Stimulated activated CD8-positive, alpha-beta memory T cell treated with anti-CD3 and anti-CD28 coated beads, Interleukin-7, amount 100 ng/mL, for 48 hours (primary cell): Measurements from ENCODE around the gene DGKH.
"Not testable (repeated sequence)": the region's sequence is repeated elsewhere in the genome, so short reads cannot be mapped to it uniquely, and the experiment has no call there.

Source experiments
- DNase-seq, 2 donors: peaks; one replicate each; pipeline ENCODE4 v3.0.0-alpha.2; 2020; ENCODE audit warnings: low read depth in 1 of 2; ENCODE audit errors: extremely low read depth in 1 of 2

Gene DGKH

GRCh38 chr13:42112864-42113263 lies 64.4 kb downstream of the DGKH start:
- DNase-seq, result no peak

- no peak for DNase-seq
These were observed 65.0 kb downstream of the DGKH start for GRCh38 chr13:42113478-42113877.

- no peak for DNase-seq
These were observed 65.8 kb downstream of the DGKH start for GRCh38 chr13:42114278-42114677.

DNA sequence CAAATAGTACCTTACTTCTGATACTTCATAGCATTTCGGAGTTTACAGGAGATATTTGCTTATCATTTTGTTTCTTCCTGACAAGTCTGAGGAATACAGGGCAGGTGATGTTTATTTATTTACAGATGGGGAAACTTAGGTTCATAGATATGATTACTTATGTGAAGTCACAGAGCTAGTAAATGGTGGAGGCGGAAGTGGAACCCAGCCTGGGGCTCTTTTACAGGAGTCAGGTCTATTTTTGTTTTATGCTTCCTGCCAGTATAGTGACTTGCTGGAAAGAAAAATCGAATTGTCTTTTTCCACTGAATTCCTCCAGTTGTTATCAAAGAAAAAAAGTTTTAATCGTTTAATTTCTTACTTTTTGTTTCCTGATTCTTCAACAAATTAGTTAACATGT lies 66.5 kb downstream of the DGKH start:
- no peak for DNase-seq

- DNase-seq, result no peak
These were observed 67.8 kb downstream of the DGKH start for GRCh38 chr13:42116225-42116624.

- no peak for DNase-seq
These were observed 70.6 kb downstream of the DGKH start for GRCh38 chr13:42119041-42119440.

DNA sequence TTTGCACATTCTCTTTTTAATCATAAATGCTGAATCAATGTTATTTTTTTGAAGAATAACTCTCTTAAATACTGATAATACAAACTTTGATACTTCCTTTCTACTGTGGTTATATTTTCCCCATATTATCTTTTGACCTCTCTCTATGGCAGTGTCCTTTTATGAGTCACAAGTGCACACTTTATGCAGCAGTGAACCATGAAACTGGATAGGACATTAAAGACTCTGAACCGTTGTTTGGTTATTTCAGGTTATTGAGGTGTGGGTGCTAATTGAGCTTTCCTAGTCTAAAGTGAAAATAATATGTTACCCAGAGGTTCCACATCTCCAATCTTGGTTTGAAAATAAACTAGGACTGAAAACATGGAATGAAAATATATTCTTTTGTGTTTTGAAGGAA lies 71.4 kb downstream of the DGKH start:
- no peak for DNase-seq

GRCh38 chr13:42123600-42123999 lies 75.2 kb downstream of the DGKH start:
- DNase-seq, result no peak

DNA sequence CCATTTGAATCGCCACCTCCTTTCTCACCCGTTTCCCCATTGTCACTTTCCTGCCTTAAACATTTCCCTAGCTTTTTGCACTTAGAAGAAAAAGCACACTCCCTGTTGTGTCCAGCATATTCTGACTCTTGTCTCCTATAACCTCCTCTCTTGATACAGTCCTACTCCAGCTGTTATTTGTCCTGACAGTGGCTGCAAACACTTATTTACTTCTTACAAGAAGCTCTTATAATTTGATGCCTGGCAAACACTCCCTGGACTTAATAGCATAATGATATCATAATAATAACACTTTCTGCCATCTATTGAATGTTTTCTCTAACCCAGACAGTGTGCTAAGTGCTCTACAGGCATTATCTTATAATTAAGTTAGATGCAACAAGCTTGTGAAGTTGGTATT lies 76.6 kb downstream of the DGKH start:
- DNase-seq, result no peak

DNA sequence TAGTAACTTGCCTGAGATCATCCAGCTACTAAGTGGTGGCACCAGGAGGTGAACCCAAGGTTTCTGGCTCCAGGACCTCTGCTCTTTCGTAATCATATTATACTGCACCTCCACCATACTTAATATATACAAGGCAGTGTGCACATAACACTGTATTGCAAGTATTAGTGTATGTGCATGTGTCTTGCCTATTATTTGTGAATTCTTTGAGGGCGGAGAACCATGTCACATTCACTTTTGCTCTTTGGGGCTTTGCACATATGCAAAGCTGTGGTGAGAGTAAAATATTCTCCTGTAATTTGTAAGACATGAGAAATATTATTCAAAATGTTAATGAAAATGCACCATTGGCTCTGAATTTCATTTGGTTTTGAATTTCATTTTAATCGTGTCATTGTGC lies 78.6 kb downstream of the DGKH start:
- no peak for DNase-seq

DNA sequence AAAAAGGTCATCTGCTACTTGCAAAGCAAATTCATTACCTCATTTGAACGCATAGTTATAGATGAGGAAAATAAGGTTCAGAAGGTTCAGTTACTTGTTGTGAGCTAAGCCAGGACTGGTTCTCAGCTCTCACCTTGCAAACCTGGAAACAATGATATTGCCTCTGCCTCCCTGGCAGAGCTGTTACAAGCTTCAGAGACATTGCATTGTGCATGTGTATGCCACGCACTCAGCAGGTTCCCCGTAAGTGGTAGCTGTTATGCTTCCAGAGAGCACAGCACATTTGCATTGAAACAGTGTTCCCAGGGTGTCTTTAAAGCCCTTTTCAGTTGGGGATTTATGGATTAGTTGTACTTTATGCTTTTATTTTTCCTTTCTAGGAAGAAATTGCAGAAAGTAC lies 80.6 kb downstream of the DGKH start:
- DNase-seq, result no peak

GRCh38 chr13:42136518-42136917 lies 88.1 kb downstream of the DGKH start:
- DNase-seq, result no peak

DNA sequence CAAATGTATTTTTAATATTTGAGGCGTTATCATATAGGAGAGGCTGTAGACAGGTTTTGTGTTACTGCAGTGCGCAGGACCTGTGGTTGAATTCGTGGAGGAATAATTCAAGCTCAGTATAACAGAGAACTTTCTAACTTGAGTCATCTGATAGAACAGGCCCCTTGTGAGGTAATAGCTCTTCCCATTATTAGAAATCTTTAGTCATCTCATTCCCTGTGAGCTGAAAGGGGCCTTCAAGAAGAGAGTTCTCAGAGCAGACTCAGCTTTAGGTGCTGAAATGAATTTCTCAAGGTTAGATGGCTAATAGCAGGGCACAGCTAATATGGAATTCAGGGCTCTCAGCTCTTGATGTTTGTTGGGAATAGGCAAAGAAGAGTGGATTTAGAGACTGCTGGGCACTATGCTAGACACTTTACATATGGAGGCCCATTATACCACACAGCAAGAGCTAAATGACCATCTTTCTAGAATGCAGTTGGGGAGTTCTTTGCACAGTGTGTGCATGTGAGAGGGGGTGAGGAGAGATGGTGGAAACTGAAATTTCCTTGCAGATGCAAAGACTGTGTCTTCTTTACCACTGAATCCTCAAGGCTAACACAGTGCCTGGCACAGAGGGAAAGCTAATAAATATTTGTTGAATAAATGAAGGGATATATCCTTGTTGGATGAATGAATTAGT lies 89.5 kb downstream of the DGKH start:
- DNase-seq, result no peak

DNA sequence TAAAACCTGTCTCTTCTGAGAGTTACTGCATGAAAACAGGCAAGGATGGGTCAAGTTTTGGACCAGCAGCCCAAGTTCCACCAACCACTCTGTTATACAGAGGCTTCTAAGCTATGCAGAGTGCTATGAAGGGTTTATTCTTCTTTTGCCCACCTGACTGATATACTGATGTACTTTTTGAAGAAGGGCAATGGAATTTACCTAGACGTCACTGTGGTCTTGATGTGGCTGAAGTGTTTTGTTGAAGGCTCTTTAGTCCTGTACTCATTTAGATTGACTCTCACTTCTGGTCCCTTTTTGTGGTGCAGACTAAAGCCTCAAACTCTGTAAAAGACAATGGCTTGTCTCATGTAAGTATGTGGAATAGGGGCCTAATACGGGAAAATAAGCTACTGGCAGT lies 92.0 kb downstream of the DGKH start:
- no peak for DNase-seq

- DNase-seq, result not testable (repeated sequence)
These were observed 92.6 kb downstream of the DGKH start for GRCh38 chr13:42141052-42141451.

- no peak for DNase-seq
These were observed 97.9 kb downstream of the DGKH start for GRCh38 chr13:42146359-42146758.

DNA sequence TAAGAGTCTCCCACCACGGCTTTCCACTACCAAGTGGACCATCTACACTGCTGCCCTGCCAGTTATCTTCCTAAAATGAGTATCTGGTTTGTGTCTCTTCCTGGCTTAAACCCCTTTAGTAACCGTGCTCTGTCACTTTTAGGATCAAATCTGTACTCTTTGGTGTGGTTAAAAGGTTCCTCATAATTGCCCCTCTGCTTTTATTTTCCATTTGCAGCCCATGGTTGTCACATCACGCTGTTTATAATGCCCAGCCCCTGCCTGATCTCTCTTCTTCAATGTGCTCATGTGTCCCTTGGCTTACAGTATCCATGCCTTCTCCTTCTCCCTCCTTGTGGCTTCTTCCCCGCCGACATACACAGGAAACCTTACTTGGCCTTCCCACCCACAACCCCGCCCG lies 100.1 kb downstream of the DGKH start:
- DNase-seq, result no peak

- DNase-seq, result no peak
These were observed 100.7 kb downstream of the DGKH start for GRCh38 chr13:42149136-42149535.

DNA sequence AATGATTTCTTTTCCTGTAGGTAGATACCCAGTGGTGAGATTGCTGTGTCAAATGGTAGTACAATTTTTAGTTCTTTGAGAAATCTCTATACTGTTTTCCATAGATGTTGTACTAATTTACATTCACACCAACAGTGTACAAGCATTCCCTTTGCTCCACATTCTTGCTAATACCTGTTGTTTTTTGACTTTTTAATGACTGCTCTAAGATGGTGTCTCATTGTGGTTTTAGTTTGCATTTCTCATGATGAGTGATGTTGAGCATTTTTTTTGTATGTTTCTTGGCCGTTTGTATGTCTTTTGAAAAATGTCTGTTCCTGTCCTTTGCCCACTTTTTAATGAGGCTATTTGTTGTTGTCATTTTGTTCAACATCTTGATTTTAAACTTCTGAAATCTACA lies 103.3 kb downstream of the DGKH start:
- DNase-seq, result no peak

- no peak for DNase-seq
These were observed 104.0 kb downstream of the DGKH start for GRCh38 chr13:42152495-42152894.

DNA sequence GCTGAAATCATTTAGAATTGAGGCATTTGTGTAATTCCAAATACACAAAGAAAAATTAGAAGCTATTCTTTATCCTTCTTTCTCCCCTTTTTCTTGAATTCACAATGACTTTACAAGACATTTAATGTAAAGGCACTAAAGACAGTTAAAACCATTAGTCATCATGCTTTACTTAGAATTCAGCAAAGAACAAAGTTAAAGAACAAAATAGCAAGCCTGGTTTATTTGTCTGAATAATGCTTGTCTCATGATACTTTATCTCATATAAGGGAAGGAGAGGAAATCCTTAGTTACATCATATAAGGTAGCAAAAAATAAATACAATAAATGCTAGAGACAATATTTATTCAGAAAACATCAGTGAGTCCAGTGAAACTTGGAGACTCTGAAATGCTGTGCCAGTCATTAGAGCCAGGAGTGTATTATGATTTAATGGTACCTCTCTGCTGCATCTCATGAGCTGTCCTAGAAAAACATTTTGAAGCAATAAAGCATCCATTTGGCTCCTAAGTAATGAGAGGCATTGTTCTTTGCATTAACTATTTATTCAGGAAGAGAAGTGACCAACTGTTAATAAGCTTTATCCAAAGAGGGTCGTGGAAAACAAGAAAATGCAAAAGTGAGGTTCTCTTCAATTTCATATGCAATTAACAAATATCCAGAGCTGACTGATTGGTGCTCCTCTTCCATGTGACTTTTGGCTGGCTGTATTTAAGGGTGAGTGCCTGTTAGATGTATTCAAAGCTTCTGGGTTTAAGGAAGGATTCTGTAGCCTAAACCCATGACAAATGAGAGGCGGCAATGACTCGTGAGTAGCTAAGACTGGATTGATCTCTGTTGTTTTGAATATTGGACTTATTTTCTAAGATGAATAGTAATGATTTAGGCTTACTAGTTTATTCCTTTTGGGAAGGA lies 105.0 kb downstream of the DGKH start:
- DNase-seq, result no peak

DNA sequence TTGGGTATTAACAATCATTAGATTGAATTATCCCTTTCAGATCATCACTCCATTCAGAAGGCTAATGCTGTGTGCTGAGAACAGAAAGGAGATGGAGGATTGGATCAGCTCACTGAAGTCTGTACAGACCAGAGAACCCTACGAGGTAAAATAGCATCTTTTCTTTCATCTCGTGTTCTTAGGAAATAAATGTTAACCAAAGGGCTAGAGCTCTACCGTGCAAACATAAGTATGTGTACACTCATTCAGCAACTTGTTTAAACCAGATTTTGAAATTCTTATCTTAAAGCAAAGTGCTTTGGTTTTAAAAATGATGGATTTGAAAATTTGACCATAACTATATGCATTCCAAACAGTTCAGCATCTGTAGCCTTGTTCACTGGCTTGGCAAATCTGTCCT lies 106.8 kb downstream of the DGKH start:
- no peak for DNase-seq
